ENCODE data around the gene FOSL1. TPM values are rescaled to one million over a fixed set of nuclear protein-coding genes. Genes with fewer than 3 reads are reported as not detected.

The FOSL1 gene
- total and polyA plus RNA-seq, 2 of the 13 experiments (the other 11 are each of a cell fraction or from before 2014, with no cell fraction given) = 4.0 to 4.1 TPM

DNA sequence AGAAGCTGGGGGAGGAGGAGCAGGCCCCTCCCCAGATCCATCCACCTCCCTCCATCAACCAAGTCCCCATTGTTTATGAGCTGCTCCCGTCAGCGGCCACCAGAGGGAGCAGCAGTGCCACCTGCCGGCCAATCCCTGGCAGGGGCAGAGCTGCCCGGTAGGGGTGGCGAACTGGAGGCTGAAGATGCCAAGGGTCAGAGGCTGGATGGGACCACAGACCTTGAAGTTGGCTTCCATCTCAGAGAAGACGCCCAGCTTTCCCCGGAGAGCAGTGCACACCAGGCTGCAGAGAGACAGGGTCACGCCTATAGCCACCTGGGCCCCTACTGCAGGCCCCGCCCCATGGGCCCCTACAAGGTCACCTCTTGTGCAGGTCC is 15.5 kb downstream of the FOSL1 start (continued):
- TF ChIP-seq, protein P1, sequence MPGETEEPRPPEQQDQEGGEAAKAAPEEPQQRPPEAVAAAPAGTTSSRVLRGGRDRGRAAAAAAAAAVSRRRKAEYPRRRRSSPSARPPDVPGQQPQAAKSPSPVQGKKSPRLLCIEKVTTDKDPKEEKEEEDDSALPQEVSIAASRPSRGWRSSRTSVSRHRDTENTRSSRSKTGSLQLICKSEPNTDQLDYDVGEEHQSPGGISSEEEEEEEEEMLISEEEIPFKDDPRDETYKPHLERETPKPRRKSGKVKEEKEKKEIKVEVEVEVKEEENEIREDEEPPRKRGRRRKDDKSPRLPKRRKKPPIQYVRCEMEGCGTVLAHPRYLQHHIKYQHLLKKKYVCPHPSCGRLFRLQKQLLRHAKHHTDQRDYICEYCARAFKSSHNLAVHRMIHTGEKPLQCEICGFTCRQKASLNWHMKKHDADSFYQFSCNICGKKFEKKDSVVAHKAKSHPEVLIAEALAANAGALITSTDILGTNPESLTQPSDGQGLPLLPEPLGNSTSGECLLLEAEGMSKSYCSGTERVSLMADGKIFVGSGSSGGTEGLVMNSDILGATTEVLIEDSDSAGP (CRISPR knock-in tag; IDR thresholded peaks at IDR 0.05; ENCODE audit: borderline replicate concordance) = peak; percentile 53; the same call in 1 of the 2 replicates
- TF ChIP-seq NBN (conservative IDR thresholded peaks at IDR 0.05) (no peak), SOX13 (IDR thresholded peaks at IDR 0.05) (no peak), SOX13 (CRISPR knock-in tag; conservative IDR thresholded peaks at IDR 0.05 in 1 of 2, IDR thresholded peaks at IDR 0.05 in 1 of 2) (no peak), TBP (CRISPR knock-in tag; IDR thresholded peaks at IDR 0.05) (no peak), MZF1 (CRISPR knock-in tag; IDR thresholded peaks at IDR 0.05; ENCODE audit: borderline replicate concordance) (no peak), EP300 (IDR thresholded peaks at IDR 0.05; ENCODE audit: low read depth in 2 of 2, low read length in 2 of 2) (no peak), EP300 (CRISPR knock-in tag; IDR thresholded peaks at IDR 0.05; ENCODE audit: borderline replicate concordance) (no peak), HOXA9 (CRISPR knock-in tag; IDR thresholded peaks at IDR 0.05; ENCODE audit: borderline replicate concordance) (no peak), ZNF143 (CRISPR knock-in tag; IDR thresholded peaks at IDR 0.05) (no peak; the same call in 1 of the 2 replicates), ZFP82 (CRISPR knock-in tag; IDR thresholded peaks at IDR 0.05; ENCODE audit: borderline replicate concordance) (no peak), NR2F6 (IDR thresholded peaks at IDR 0.05) (no peak), NR2F6 (CRISPR knock-in tag; IDR thresholded peaks at IDR 0.05) (no peak), HMG20A (CRISPR knock-in tag; IDR thresholded peaks at IDR 0.05; ENCODE audit: borderline replicate concordance) (no peak), POGZ (CRISPR knock-in tag; IDR thresholded peaks at IDR 0.05) (no peak), JUN (CRISPR knock-in tag; IDR thresholded peaks at IDR 0.05) (no peak), ZNF468 (CRISPR knock-in tag; IDR thresholded peaks at IDR 0.05) (no peak), SAFB2 (CRISPR knock-in tag; IDR thresholded peaks at IDR 0.05; ENCODE audit: borderline replicate concordance, low read depth) (no peak), SALL2 (CRISPR knock-in tag; IDR thresholded peaks at IDR 0.05) (peak; percentile 56; the same call in 1 of the 2 replicates), ZNF547 (CRISPR knock-in tag; IDR thresholded peaks at IDR 0.05) (no peak)
- TF ChIP-seq, protein P2, sequence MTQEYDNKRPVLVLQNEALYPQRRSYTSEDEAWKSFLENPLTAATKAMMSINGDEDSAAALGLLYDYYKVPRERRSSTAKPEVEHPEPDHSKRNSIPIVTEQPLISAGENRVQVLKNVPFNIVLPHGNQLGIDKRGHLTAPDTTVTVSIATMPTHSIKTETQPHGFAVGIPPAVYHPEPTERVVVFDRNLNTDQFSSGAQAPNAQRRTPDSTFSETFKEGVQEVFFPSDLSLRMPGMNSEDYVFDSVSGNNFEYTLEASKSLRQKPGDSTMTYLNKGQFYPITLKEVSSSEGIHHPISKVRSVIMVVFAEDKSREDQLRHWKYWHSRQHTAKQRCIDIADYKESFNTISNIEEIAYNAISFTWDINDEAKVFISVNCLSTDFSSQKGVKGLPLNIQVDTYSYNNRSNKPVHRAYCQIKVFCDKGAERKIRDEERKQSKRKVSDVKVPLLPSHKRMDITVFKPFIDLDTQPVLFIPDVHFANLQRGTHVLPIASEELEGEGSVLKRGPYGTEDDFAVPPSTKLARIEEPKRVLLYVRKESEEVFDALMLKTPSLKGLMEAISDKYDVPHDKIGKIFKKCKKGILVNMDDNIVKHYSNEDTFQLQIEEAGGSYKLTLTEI (CRISPR knock-in tag; conservative IDR thresholded peaks at IDR 0.05) = no peak
- TF ChIP-seq, protein P3, sequence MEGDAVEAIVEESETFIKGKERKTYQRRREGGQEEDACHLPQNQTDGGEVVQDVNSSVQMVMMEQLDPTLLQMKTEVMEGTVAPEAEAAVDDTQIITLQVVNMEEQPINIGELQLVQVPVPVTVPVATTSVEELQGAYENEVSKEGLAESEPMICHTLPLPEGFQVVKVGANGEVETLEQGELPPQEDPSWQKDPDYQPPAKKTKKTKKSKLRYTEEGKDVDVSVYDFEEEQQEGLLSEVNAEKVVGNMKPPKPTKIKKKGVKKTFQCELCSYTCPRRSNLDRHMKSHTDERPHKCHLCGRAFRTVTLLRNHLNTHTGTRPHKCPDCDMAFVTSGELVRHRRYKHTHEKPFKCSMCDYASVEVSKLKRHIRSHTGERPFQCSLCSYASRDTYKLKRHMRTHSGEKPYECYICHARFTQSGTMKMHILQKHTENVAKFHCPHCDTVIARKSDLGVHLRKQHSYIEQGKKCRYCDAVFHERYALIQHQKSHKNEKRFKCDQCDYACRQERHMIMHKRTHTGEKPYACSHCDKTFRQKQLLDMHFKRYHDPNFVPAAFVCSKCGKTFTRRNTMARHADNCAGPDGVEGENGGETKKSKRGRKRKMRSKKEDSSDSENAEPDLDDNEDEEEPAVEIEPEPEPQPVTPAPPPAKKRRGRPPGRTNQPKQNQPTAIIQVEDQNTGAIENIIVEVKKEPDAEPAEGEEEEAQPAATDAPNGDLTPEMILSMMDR (CRISPR knock-in tag; IDR thresholded peaks at IDR 0.05) = peak; percentile 98
- TF ChIP-seq, protein P4, sequence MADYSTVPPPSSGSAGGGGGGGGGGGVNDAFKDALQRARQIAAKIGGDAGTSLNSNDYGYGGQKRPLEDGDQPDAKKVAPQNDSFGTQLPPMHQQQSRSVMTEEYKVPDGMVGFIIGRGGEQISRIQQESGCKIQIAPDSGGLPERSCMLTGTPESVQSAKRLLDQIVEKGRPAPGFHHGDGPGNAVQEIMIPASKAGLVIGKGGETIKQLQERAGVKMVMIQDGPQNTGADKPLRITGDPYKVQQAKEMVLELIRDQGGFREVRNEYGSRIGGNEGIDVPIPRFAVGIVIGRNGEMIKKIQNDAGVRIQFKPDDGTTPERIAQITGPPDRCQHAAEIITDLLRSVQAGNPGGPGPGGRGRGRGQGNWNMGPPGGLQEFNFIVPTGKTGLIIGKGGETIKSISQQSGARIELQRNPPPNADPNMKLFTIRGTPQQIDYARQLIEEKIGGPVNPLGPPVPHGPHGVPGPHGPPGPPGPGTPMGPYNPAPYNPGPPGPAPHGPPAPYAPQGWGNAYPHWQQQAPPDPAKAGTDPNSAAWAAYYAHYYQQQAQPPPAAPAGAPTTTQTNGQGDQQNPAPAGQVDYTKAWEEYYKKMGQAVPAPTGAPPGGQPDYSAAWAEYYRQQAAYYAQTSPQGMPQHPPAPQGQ (CRISPR knock-in tag; IDR thresholded peaks at IDR 0.05; ENCODE audit: borderline replicate concordance) = no peak
